Esophagus muscularis mucosa (tissue), 3 donors: ENCODE results near the gene KRT9.

Source experiments
- CTCF ChIP-seq, 3 experiments: fragments of 200-600 bp in 2 of 3; fragments of 450-650 bp in 1 of 3; sonication (generic) in 2 of 3; IDR thresholded peaks; one replicate each; pipeline ENCODE4 v1.5.1; 2017 to 2019; ENCODE audit warnings: antibody characterized with exemption in 3 of 3, mild to moderate bottlenecking in 2 of 3, moderate library complexity in 1 of 3
- EP300 ChIP-seq: sonication (generic); formaldehyde crosslinking; IDR thresholded peaks from one replicate; pipeline ENCODE4 v1.6.1; 2017; ENCODE audit warnings: antibody characterized with exemption

- TF ChIP-seq EP300: no peak
- TF ChIP-seq CTCF (IDR thresholded peaks at IDR 0.05): no peak
Measured at GRCh38 chr17:41518789-41519449, 52.9 kb downstream of the KRT9 start, which contains the start of gene KRT15.
